ENCODE data around the gene BUD23.
"Not testable (repeated sequence)": the region's sequence is repeated elsewhere in the genome, so short reads cannot be mapped to it uniquely, and the experiment has no call there.

BUD23 gene

DNA sequence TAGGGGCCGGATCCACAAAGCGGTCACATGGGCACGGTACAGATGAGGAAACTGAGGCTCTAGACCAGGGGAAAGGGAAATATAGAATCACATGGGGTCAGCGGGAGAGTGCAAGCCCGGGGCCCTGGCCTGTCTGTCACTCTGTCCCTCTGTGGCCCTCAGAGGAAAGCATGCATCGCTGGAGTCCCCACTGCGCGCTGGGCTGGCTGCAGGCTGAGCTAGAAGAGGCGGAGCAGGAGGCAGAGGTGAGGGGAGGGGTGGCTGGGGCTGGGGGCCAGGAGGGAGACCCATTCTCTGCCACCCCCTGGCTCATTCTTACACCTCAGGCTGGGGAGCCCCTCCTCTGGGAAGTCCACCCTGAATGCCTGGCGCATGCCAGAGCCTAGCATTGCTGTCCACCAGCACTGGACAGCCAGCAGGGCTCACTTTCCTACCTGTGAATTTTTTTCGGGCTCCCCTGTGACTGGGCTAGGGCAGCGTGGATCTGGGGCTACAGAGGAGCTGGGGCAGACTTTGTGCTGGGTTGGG lies 13.5 kb upstream of the BUD23 start:
- no peak for DNase-seq (ENCODE audit: insufficient read length)
- no peak for FAIRE-seq
- TF ChIP-seq TAF1 (IDR thresholded peaks at IDR 0.05; ENCODE audit: borderline replicate concordance, low read depth, low read length) (no peak), POLR2AphosphoS5 (IDR thresholded peaks at IDR 0.05; ENCODE audit: low read depth, low read length) (no peak), POLR2A (IDR thresholded peaks at IDR 0.05; ENCODE audit: low read depth, low read length) (no peak)

DNA sequence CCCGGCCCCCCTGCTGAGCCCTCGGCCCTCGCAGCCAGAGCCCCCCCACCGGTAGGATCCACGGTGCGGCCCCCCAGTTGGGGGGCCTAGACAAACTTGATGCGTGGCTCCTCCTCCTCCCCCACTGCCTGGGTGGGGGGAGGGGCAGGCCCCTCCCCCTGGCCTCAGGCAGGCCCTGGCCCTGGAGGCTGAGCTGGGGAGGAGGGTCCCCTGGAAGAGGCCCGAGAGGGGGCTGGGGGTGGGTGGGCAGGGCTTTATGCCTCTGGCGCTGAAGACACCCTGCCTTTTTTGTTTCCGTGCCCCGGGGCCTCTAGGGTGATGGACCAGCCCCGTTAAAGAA lies 12.1 kb upstream of the BUD23 start:
- no peak for FAIRE-seq
- TF ChIP-seq POLR2A (IDR thresholded peaks at IDR 0.05; ENCODE audit: low read depth, low read length) (no peak), TAF1 (IDR thresholded peaks at IDR 0.05; ENCODE audit: borderline replicate concordance, low read depth, low read length) (no peak), POLR2AphosphoS5 (IDR thresholded peaks at IDR 0.05; ENCODE audit: low read depth, low read length) (no peak)
- DNase-seq (ENCODE audit: insufficient read length): no peak

DNA sequence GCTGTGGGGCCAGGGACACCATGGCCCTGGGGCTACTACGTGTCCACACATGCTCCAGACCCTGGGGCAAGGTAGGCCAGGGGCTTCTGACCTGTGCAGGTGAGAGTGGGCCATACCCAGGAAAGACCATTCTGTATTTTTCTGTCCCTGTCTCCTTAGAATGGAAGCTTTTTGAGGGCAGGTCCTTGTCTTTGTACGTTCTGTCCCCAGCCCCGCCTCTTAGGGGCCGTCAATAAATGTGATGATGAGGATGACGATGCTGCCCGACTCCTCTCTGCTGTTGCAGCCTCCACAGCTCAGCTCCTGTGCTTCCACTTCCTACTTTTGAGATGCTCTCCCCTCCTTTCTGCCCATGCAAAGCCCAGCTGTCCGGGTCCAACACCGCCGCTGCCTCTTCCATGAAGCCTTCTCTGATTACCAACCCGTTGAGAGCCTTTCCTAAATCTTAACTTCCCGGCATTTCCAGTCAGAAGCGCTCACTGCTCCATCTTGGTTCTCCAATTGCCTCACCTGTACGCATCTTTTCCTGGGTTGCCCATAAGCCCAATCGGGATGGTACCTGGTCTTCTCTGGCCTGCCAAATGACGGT lies 11.4 kb upstream of the BUD23 start:
- FAIRE-seq: no peak
- DNase-seq (ENCODE audit: insufficient read length): no peak
- no peak for TF ChIP-seq TAF1 (IDR thresholded peaks at IDR 0.05; ENCODE audit: borderline replicate concordance, low read depth, low read length)
- TF ChIP-seq POLR2AphosphoS5 (IDR thresholded peaks at IDR 0.05; ENCODE audit: low read depth, low read length): no peak
- no peak for TF ChIP-seq POLR2A (IDR thresholded peaks at IDR 0.05; ENCODE audit: low read depth, low read length)

GRCh38 chr7:73674468-73675124 lies 8.8 kb upstream of the BUD23 start:
- DNase-seq (ENCODE audit: insufficient read length) (no peak), FAIRE-seq (no peak)
- no peak for TF ChIP-seq TAF1 (IDR thresholded peaks at IDR 0.05; ENCODE audit: borderline replicate concordance, low read depth, low read length)
- TF ChIP-seq POLR2AphosphoS5 (IDR thresholded peaks at IDR 0.05; ENCODE audit: low read depth, low read length): no peak

DNA sequence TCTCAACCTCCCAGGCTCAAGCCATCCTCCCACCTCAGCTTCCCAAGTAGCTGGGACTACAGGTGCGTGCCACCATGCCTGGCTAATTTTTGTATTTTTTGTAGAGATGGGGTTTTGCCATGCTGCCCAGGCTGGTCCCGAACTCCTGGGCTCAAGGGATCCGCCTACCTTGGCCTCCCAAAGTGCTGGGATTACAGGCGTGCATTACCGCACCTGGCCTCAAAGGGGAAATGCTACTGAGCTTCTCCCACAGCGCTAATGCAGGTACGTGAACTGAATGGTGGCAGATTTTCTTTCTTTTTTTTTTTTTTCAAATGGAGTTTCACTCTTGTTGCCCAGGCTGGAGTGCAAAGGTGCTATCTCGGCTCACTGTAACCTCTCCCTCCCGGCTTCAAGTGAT lies 7.3 kb upstream of the BUD23 start:
- DNase-seq (ENCODE audit: insufficient read length); FAIRE-seq: not testable (repeated sequence)

DNA sequence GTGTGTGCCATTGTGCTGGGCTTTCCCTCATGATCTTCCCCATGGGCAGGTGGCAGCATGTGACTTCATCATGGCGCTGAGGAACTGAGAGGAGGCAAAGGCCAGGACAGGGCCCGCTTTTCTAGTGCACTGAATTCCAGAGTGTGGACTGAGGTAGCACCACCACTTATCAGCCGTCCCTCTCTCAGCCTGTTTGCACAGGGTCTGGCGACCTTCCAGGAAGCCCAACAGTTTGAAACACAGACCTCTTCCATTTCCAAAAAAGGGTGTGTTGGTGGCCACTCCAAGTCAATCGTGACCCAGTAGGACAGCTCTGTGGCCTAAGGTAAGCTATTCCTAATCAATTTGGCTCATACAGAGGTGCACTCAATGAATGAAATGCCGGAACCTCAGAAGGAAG lies 4.5 kb upstream of the BUD23 start:
- DNase-seq (ENCODE audit: insufficient read length) (no peak), FAIRE-seq (no peak)
- TF ChIP-seq TAF1 (IDR thresholded peaks at IDR 0.05; ENCODE audit: borderline replicate concordance, low read depth, low read length) (no peak), POLR2A (IDR thresholded peaks at IDR 0.05; ENCODE audit: low read depth, low read length) (no peak), POLR2AphosphoS5 (IDR thresholded peaks at IDR 0.05; ENCODE audit: low read depth, low read length) (no peak)

DNA sequence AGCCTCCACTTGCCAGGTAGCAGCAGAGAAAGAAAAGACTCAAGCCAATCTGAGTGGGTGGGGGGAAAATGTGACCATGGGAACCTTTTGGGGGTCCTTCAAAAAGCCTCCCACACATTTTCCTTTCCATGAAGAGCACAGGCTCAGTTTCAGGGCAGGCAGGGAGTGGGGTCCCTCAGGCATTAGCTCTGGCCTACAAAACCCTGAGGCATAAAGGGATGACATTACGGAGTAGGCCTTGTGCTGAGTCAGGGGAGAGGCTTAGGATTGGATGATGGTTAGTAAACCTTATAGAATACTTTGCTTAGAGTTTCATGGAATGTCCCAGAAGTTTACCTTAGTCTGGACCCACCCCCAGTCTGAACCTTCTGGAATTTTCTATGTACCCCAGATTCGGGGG lies 3.7 kb upstream of the BUD23 start:
- FAIRE-seq (no peak), DNase-seq (ENCODE audit: insufficient read length) (no peak)
- TF ChIP-seq TAF1 (IDR thresholded peaks at IDR 0.05; ENCODE audit: borderline replicate concordance, low read depth, low read length) (no peak), POLR2A (IDR thresholded peaks at IDR 0.05; ENCODE audit: low read depth, low read length) (no peak), POLR2AphosphoS5 (IDR thresholded peaks at IDR 0.05; ENCODE audit: low read depth, low read length) (no peak)

DNA sequence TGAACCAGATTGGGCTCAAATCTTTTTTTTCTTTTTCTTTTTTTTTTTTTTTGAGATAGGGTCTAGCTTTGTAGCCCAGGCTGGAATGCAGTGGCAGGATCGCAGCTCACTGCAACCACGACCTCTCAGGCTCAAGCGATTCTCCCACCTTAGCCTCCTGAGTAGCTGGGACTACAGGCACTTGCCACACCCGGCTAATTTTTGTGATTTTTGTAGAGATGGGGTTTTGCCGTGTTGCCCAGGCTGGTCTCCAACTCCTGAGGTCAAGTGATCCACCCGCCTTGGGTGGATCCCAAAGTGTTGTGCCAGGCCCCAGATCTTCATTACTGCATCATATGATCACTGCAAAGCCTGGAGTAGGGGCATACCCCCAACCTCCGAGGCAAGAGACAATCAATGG lies 2.9 kb upstream of the BUD23 start:
- FAIRE-seq: no peak
- no peak for DNase-seq (ENCODE audit: insufficient read length)
- TF ChIP-seq POLR2AphosphoS5 (IDR thresholded peaks at IDR 0.05; ENCODE audit: low read depth, low read length): no peak
- TF ChIP-seq POLR2A (IDR thresholded peaks at IDR 0.05; ENCODE audit: low read depth, low read length): no peak
- no peak for TF ChIP-seq TAF1 (IDR thresholded peaks at IDR 0.05; ENCODE audit: borderline replicate concordance, low read depth, low read length)

DNA sequence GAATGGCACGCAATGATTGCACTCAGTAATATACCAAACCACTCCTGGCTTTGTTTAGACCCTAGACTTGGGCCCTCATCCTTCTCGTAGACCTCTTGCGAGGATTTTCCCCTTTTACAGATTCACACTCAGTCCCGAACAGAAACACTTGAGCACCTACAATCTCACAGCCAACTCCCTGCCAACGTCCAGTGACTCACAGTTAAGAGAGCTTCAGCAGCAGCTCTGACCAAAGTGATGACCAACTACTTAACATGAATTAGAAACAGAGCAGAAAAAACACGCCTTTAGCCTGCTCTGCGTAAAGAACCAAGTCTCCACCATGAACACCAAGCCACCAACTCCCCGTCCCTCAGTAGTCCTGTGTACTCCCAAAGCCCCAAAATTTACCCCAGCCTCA lies 2.4 kb upstream of the BUD23 start:
- DNase-seq (ENCODE audit: insufficient read length) (no peak), FAIRE-seq (no peak)
- TF ChIP-seq POLR2AphosphoS5 (IDR thresholded peaks at IDR 0.05; ENCODE audit: low read depth, low read length) (no peak), POLR2A (IDR thresholded peaks at IDR 0.05; ENCODE audit: low read depth, low read length) (no peak), TAF1 (IDR thresholded peaks at IDR 0.05; ENCODE audit: borderline replicate concordance, low read depth, low read length) (no peak)

- no peak for TF ChIP-seq TAF1 (IDR thresholded peaks at IDR 0.05; ENCODE audit: borderline replicate concordance, low read depth, low read length)
- no peak for TF ChIP-seq POLR2AphosphoS5 (IDR thresholded peaks at IDR 0.05; ENCODE audit: low read depth, low read length)
- no peak for TF ChIP-seq POLR2A (IDR thresholded peaks at IDR 0.05; ENCODE audit: low read depth, low read length)
- DNase-seq (ENCODE audit: insufficient read length) (no peak), FAIRE-seq (no peak)
These were observed 697 bp upstream of the BUD23 start for GRCh38 chr7:73682745-73683055.

- DNase-seq (ENCODE audit: insufficient read length) (no peak), FAIRE-seq (peak; percentile 14)
These were observed 644 bp downstream of the BUD23 start for GRCh38 chr7:73683788-73684693.

DNA sequence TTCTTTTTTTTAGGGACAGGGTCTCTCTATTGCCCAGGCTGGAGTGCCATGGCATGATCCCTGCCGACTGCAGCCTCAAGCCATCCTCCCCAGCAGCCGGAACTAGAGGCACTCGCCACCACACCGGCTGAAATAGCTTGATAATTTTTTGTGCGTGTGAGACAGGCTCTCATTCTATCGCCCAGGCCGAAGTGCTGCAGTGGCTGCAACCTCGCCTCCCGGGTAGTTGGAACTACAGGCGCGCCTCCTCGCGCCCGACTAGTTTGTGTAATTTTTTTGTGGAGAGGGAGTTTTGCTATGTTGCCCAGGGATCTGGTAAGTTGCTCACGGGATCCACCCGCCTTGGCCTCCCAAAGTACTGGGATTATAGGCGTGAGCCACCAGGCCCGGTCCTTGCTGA lies 1.9 kb downstream of the BUD23 start:
- DNase-seq (ENCODE audit: insufficient read length): no peak
- no peak for FAIRE-seq
- TF ChIP-seq TAF1 (IDR thresholded peaks at IDR 0.05; ENCODE audit: borderline replicate concordance, low read depth, low read length) (no peak), POLR2A (IDR thresholded peaks at IDR 0.05; ENCODE audit: low read depth, low read length) (no peak), POLR2AphosphoS5 (IDR thresholded peaks at IDR 0.05; ENCODE audit: low read depth, low read length) (no peak)

More at GRCh38 chr7:73683788-73684693, 644 bp downstream of the BUD23 start:
- TF ChIP-seq POLR2AphosphoS5 (IDR thresholded peaks at IDR 0.05; ENCODE audit: low read depth, low read length): no peak
- TF ChIP-seq TAF1 (IDR thresholded peaks at IDR 0.05; ENCODE audit: borderline replicate concordance, low read depth, low read length): no peak
- no peak for TF ChIP-seq POLR2A (IDR thresholded peaks at IDR 0.05; ENCODE audit: low read depth, low read length)

Measured in GM12892 (cell line).